Ascending aorta (tissue), 2 donors: Measurements from ENCODE around the gene HTRA1. TPM values are rescaled to one million over a fixed set of nuclear protein-coding genes. Genes with fewer than 3 reads are reported as not detected.

Experiments
- DNase-seq, 2 donors: peaks; one replicate each; pipeline ENCODE4 v3.0.0-alpha.2; 2019; ENCODE audit warnings: low spot score in 2 of 2
- H3K27ac ChIP-seq, 2 donors: fragments of 200-600 bp; sonication (generic); one replicate each; pipeline ENCODE4 v1.5.1; 2016 to 2017; ENCODE audit warnings: mild to moderate bottlenecking in 1 of 2
- H3K27me3 ChIP-seq: fragments of 200-600 bp; sonication (generic); one replicate; pipeline ENCODE4 v1.5.1; 2017
- H3K36me3 ChIP-seq, 2 donors: fragments of 200-600 bp; sonication (generic); one replicate each; pipeline ENCODE4 v1.5.1; 2016
- H3K4me1 ChIP-seq, 2 donors: fragments of 200-600 bp; sonication (generic); one replicate each; pipeline ENCODE4 v1.5.1; 2016 to 2017; ENCODE audit warnings: mild to moderate bottlenecking in 1 of 2
- H3K4me3 ChIP-seq, 2 donors: fragments of 200-600 bp; sonication (generic); one replicate each; pipeline ENCODE4 v1.5.1; 2016 to 2017; ENCODE audit warnings: mild to moderate bottlenecking in 1 of 2
- H3K9me3 ChIP-seq, 2 donors: fragments of 200-600 bp; sonication (generic); one replicate each; pipeline ENCODE4 v1.5.1; 2016
- intact Hi-C: fragments of 100-400 bp; cut with DNase I; formaldehyde crosslinking; loops from one replicate; pipeline ENCODE4 v1.15.1; 2023
- total RNA-seq: library from RNA; depleted of rRNA; stranded (reverse); fragments of >200 nt; gene quantifications from one replicate; pipeline ENCODE4 v1.1.0, GENCODE V29; 2016
- TF ChIP-seq, protein P1 (sequence below), 3 experiments: fragments of 200-600 bp in 2 of 3; fragments of 450-650 bp in 1 of 3; sonication (generic) in 2 of 3; IDR thresholded peaks; one replicate each; pipeline ENCODE4 v1.5.1; 2016 to 2019; ENCODE audit warnings: antibody characterized with exemption in 3 of 3, mild to moderate bottlenecking in 1 of 3, moderate library complexity in 1 of 3

Gene HTRA1
- total RNA-seq, 1 donor from 2014 or later = 112 TPM

DNA sequence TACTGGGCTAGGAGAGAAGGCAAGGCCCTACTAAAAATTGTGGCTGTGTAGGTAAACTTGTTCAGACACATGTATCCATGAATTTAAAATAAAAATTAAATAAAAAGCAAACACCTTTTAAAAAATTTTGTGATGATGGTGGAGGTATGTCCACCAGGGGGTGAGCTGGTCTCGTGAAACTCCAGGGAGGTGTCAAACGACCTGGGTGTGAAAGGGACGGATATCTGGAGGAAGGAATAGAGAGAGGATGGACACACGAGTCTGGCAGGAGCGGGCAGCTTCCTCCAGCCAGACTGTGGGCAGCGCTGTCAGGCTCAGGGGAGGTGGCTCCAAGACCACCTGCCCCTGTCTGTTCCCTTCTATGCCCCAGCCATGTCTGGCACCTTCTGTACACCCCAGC lies 64.4 kb downstream of the HTRA1 start:
- TF ChIP-seq, protein P1, sequence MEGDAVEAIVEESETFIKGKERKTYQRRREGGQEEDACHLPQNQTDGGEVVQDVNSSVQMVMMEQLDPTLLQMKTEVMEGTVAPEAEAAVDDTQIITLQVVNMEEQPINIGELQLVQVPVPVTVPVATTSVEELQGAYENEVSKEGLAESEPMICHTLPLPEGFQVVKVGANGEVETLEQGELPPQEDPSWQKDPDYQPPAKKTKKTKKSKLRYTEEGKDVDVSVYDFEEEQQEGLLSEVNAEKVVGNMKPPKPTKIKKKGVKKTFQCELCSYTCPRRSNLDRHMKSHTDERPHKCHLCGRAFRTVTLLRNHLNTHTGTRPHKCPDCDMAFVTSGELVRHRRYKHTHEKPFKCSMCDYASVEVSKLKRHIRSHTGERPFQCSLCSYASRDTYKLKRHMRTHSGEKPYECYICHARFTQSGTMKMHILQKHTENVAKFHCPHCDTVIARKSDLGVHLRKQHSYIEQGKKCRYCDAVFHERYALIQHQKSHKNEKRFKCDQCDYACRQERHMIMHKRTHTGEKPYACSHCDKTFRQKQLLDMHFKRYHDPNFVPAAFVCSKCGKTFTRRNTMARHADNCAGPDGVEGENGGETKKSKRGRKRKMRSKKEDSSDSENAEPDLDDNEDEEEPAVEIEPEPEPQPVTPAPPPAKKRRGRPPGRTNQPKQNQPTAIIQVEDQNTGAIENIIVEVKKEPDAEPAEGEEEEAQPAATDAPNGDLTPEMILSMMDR (IDR thresholded peaks at IDR 0.05) = peak in 1 of 3 experiments; percentile 12
- Histone ChIP-seq H3K36me3 (no peaks in the 10 kb centered on the region), H3K27ac (no peak overlapping the region), H3K27me3 (no peaks in the 10 kb centered on the region), H3K4me1 (no peaks in the 10 kb centered on the region), H3K4me3 (no peak overlapping the region), H3K9me3 (no peaks in the 10 kb centered on the region)
- intact Hi-C loops = no loop called here
- no peak for DNase-seq

DNA sequence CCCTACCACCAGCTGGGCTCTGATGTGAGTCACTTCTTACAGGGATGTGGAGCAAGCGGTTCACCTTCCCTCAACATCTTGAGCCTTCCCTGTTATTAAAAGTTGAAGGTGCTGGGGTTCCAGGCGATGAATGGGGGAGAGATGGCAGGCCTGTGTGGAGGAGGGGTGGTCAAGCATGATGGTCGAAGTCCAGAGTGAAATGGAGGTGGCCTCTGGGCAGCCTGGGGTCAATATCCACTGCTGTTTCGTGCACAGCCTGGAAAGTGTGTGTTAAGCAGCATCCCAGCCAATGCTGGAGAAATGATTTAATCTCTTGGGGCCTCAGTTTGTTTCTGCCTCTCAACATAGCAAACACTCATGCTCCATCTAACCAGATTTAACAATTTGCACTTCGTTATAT lies 65.5 kb downstream of the HTRA1 start:
- Histone ChIP-seq H3K36me3 (no peaks in the 10 kb centered on the region), H3K27me3 (no peaks in the 10 kb centered on the region), H3K27ac (no peak overlapping the region), H3K9me3 (no peaks in the 10 kb centered on the region), H3K4me1 (no peaks in the 10 kb centered on the region), H3K4me3 (no peak overlapping the region)
- TF ChIP-seq, protein P1 (IDR thresholded peaks at IDR 0.05) = no peak
- intact Hi-C loops = no loop called here
- no peak for DNase-seq

- TF ChIP-seq, protein P1 (IDR thresholded peaks at IDR 0.05) = no peak
- intact Hi-C loops = no loop called here
- Histone ChIP-seq H3K27ac (no peak overlapping the region), H3K36me3 (no peaks in the 10 kb centered on the region), H3K4me1 (no peaks in the 10 kb centered on the region), H3K4me3 (no peak overlapping the region), H3K27me3 (no peaks in the 10 kb centered on the region), H3K9me3 (no peaks in the 10 kb centered on the region)
- DNase-seq = no peak
Observed at GRCh38 chr10:122530177-122530576, 68.8 kb downstream of the HTRA1 start.

DNA sequence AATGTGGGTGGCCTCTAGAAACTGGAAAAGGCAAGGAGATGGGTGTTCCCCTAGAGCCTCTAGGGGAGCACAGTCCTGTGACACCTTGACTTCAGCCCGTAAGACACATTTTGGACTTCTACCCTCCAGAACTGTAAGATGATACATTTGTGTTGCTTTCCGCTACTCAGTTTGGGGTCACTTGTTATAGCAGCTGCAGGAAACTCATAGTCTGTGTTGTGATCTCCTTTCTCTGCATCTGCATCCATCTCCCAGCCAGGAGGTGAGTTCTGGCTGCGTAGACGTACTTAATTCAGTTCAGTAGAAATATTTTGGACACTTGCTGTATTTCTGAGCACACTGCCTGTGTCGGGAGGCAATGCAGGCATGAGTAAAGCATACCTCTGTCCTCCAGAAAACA lies 69.9 kb downstream of the HTRA1 start:
- no peaks in the 10 kb centered on the region for H3K4me1 ChIP-seq
- TF ChIP-seq, protein P1 (IDR thresholded peaks at IDR 0.05) = no peak
- no peak overlapping the region for H3K27ac ChIP-seq
- no peaks in the 10 kb centered on the region for H3K27me3 ChIP-seq
- DNase-seq = no peak
- intact Hi-C loops = no loop called here
- no peaks in the 10 kb centered on the region for H3K36me3 ChIP-seq
- no peaks in the 10 kb centered on the region for H3K9me3 ChIP-seq
- H3K4me3 ChIP-seq = no peak overlapping the region

DNA sequence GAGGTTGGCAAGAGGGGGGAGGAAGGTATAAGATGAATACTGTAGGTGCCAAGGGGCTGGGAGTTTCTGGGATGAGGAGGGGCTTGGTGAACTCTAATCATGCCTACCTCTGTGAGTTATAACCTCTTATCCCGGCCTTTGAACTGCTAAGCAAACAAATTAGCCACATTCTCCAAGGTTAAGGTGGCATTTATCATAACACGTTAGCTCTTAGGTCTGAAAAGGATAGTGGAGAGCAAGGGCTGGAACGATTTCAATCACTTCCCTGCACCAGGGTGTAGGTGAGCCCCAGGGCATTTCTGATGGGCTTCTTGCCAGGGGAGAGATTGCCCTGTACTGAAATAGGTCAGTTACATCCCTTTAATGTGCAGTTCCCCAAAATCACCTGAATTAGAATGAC lies 70.6 kb downstream of the HTRA1 start:
- H3K27me3 ChIP-seq = no peaks in the 10 kb centered on the region
- no peak for DNase-seq
- intact Hi-C loops = no loop called here
- H3K9me3 ChIP-seq = no peaks in the 10 kb centered on the region
- H3K4me3 ChIP-seq = no peak overlapping the region
- H3K36me3 ChIP-seq = no peaks in the 10 kb centered on the region
- no peaks in the 10 kb centered on the region for H3K4me1 ChIP-seq
- H3K27ac ChIP-seq = no peak overlapping the region
- TF ChIP-seq, protein P1 (IDR thresholded peaks at IDR 0.05) = no peak

GRCh38 chr10:122532601-122533296 lies 71.4 kb downstream of the HTRA1 start:
- Histone ChIP-seq H3K27ac (no peak overlapping the region), H3K4me3 (no peak overlapping the region), H3K9me3 (no peaks in the 10 kb centered on the region), H3K36me3 (no peaks in the 10 kb centered on the region), H3K4me1 (no peaks in the 10 kb centered on the region), H3K27me3 (no peaks in the 10 kb centered on the region)
- TF ChIP-seq, protein P1 (IDR thresholded peaks at IDR 0.05) = no peak
- no peak for DNase-seq
- intact Hi-C loops = no loop called here
